K562 treated with DMSO at 1 percent for 4 hours (cell line): ENCODE measurements around the gene OR1I1. TPM values are rescaled to one million over a fixed set of nuclear protein-coding genes. Genes with fewer than 3 reads are reported as not detected.

Experiments
- total RNA-seq: library from RNA; unstranded; fragments of 300-600 nt; gene quantifications from 2 replicates; pipeline ENCODE4 v1.2.3, GENCODE V29; 2022; ENCODE audit not compliant: insufficient read depth

The OR1I1 gene, protein sequence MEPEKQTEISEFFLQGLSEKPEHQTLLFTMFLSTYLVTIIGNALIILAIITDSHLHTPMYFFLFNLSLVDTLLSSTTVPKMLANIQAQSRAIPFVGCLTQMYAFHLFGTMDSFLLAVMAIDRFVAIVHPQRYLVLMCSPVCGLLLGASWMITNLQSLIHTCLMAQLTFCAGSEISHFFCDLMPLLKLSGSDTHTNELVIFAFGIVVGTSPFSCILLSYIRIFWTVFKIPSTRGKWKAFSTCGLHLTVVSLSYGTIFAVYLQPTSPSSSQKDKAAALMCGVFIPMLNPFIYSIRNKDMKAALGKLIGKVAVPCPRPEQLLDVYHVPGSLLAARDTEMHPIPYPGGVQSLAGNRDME
- not detected in 2 replicates for total RNA-seq

DNA sequence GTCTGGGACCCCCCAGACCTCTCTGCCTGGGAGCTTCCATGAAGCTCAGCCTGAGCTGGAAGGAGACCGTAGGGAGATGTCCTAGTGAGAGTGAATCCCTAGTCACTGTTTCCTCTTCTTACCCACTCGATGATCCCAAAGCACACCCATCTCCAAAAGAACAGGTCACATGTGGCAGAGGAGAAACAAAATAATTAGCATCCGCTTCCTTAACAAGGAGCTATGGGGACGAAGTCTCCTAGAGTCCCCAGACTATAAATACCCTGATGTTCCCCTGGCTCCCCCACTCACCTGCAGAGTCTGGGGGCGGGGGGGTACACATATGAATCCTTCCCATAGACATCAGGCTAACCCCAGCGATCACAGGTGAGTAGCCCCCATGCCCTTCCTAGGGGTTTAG, at the start of gene OR1I1:
Gene OR1I1, plus strand, starts transcription at position 301 of the 400 bp plus-strand sequence. CDS start 4,855 bp downstream, outside the sequence.

GRCh38 chr19:15048885-15049541, 33.0 kb upstream of the OR1I1 start, which contains the start of gene CASP14:
CASP14 (plus strand) TSS chr19:15049480; CDS start chr19:15052252, 2,772 bp downstream.

DNA sequence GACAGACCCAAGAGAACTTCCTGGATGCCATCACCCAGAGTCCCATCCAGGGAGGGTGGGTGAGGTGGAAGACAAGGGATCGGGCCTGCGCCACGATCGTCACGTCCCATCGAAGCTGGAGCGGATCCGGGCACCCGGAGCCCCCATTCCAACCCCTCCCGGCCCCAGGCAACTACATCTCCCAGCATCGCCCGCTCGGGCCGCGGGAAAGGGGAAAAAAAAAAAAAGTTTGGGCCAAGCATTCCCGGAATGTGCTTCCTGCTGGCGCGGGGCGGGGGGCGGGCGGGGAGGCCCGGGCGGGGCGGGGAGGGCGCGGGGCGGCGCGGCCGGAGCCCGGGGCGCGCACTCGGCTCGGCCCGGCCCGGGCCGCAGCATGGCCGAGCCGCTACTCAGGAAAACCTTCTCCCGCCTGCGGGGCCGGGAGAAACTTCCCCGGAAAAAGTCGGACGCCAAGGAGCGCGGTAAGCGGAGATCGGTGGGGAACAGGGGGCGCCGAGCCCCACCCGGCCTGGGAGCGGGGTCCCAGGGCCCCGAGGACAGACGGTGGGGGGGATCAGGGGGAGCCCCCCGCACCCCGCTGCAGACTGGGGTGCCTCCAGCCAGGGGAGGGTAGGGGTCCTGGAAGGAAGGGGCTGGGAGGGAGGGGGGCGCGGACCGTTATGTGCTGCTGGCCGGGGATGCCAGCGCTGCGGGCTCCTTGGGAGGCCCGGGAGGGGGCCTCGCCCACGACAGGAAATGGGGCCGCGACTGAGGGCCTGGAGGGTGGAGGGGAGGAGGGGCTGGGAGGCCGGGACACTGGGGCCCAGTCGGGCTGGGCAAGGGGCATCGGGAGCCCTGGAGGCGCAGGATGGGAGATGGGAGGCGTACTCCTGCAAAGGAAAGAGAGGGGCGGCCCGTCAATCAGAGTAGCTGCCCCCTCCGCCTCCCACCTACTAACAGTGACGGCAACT, 25.3 kb downstream of the OR1I1 start, which contains the start of gene SYDE1:
Gene SYDE1, plus strand, starts transcription at position 341 of the 950 bp plus-strand sequence. Its CDS starts 33 bp downstream, at position 374.

Other genes starting within 250 kb of the OR1I1 start
- gene OR7A5, start 247.0 kb upstream of the OR1I1 start, total RNA-seq, result not detected in 2 replicates
- gene OR7C1, start 247.0 kb upstream of the OR1I1 start, total RNA-seq, result 0.16 TPM in 1 of 2 replicates, not detected in the other
- not detected in 2 replicates for gene OR7A10, start 233.3 kb upstream of the OR1I1 start, total RNA-seq
- not detected in 2 replicates for gene OR7A17, start 196.1 kb upstream of the OR1I1 start, total RNA-seq
- not detected in 2 replicates for gene OR7C2, start 140.7 kb upstream of the OR1I1 start, total RNA-seq
- not detected in 2 replicates for gene SLC1A6, start 102.3 kb upstream of the OR1I1 start, total RNA-seq
- not detected in 2 replicates for gene CASP14, start 32.7 kb upstream of the OR1I1 start, total RNA-seq
- gene SYDE1, start 25.2 kb downstream of the OR1I1 start, total RNA-seq, result not detected in 2 replicates
- 0.29 and 0.39 TPM in 2 replicates for gene NOTCH3, start 118.8 kb downstream of the OR1I1 start, total RNA-seq
- 0.47 TPM in 1 of 2 replicates, not detected in the other for gene EPHX3, start 150.2 kb downstream of the OR1I1 start, total RNA-seq